Ovary (tissue), 9 donors: Measurements from ENCODE around the gene MARCHF3. TPM values are rescaled to one million over a fixed set of nuclear protein-coding genes. Genes with fewer than 3 reads are reported as not detected.

ENCODE experiments used
- DNase-seq, 5 donors: peaks; one replicate each; pipeline ENCODE4 v3.0.0-alpha.2; 2019 to 2020
- H3K27ac ChIP-seq, 2 donors: fragments of 200-600 bp; one replicate each; pipeline versions ENCODE4 v1.5.1 to v1.8.0; 2019 to 2022
- H3K27me3 ChIP-seq: fragments of 200-600 bp; one replicate; pipeline ENCODE4 v1.8.0; 2022
- H3K36me3 ChIP-seq: fragments of 200-600 bp; sonication (generic); one replicate; pipeline ENCODE4 v1.5.1; 2019
- H3K4me1 ChIP-seq: one replicate; pipeline ENCODE4 v1.8.1; 2013; ENCODE audit warnings: mild to moderate bottlenecking, moderate library complexity; ENCODE audit not compliant: insufficient read depth
- H3K4me3 ChIP-seq: fragments of 200-600 bp; sonication (generic); one replicate; pipeline ENCODE4 v1.5.1; 2017
- H3K9me3 ChIP-seq, 2 donors: fragments of 200-600 bp in 1 of 2; sonication (generic) in 1 of 2; one replicate each; pipeline versions ENCODE4 v1.5.1 to v1.8.1; 2013 to 2019; ENCODE audit warnings: mild to moderate bottlenecking in 1 of 2, moderate library complexity in 1 of 2
- CTCF ChIP-seq, 3 donors: fragments of 450-650 bp in 2 of 3; fragments of 200-600 bp in 1 of 3; IDR thresholded peaks; one replicate each; pipeline versions ENCODE4 v1.5.1 to v1.8.0; 2016 to 2022; ENCODE audit warnings: antibody characterized with exemption in 3 of 3, mild to moderate bottlenecking in 1 of 3
- EP300 ChIP-seq: sonication (generic); formaldehyde crosslinking; IDR thresholded peaks from one replicate; pipeline ENCODE4 v1.6.1; 2017; ENCODE audit warnings: antibody characterized with exemption
- POLR2A ChIP-seq: fragments of 450-650 bp; IDR thresholded peaks from one replicate; pipeline ENCODE4 v1.6.1; 2017; ENCODE audit warnings: antibody characterized with exemption, mild to moderate bottlenecking, moderate library complexity
- WGBS, 3 donors: extraction: QIAGEN DNeasy Blood & Tissue Kit in 1 of 3; methylation state at CpG; one replicate each; pipeline versions ENCODE4 v1.1.5 to v1.1.7; 2013 to 2017; 5-methylcytosine and 5-hydroxymethylcytosine counted together
- intact Hi-C, 4 donors: fragments of 100-400 bp; cut with DNase I; formaldehyde crosslinking; loops; one replicate each; pipeline versions ENCODE4 v1.11.0 to v1.15.1; 2022 to 2023
- polyA plus RNA-seq, 2 donors: library from polyadenylated mRNA; stranded (reverse); fragments of 200-250 nt in 1 of 2; fragments of 350-450 nt in 1 of 2; fragmentation: Illumina TruSeq in 1 of 2; extraction: RNeasy Lipid Tissue Mini Kit (QIAGEN cat#74804) in 1 of 2; gene quantifications; one replicate each; pipeline ENCODE4 v1.2.3, GENCODE V29; 2013 to 2014
- total RNA-seq, 7 donors: library from RNA; depleted of rRNA in 2 of 7; stranded (reverse); fragments of >200 nt in 2 of 7; fragmentation: NEBNext Ultra II Directional in 3 of 7; extraction: Animal tissue kit (Norgen Biotek cat#: 25700) in 3 of 7; gene quantifications; one replicate each; pipeline versions ENCODE4 v1.1.0 to v1.2.4, GENCODE V29; 2016 to 2023
- donor health status: DM: no; HTN: no; CAD: no; lungs with moderate emphysema.
- donor health status: DM: no; HTN: no; CAD: no.
- donor health status: Bipolar disorder and iron deficiency.
- donor health status: DM: yes; HTN: yes; CAD: no.
- donor health status: DM: no; HTN: no; CAD: no.
- donor health status: DM: yes; HTN: yes; CAD: no.

The MARCHF3 gene
- total and polyA plus RNA-seq, 9 donors = 2.1 to 13.8 (median 4.5) TPM

GRCh38 chr5:127028822-127029457 lies 1.4 kb downstream of the MARCHF3 start:
- no peaks in the 10 kb centered on the region for H3K27me3 ChIP-seq
- WGBS, 3 donors = 18 to 43% (median 23%) methylated on average over 12 of the region's 12 CpGs
- H3K27ac ChIP-seq = no peak overlapping the region
- H3K36me3 ChIP-seq = no peaks in the 10 kb centered on the region
- peaks cover 9% of the 10 kb centered on the region for H3K4me1 ChIP-seq
- peak; percentile 14 to 47 (median 19) for DNase-seq
- TF ChIP-seq EP300 = no peak
- no peak for TF ChIP-seq CTCF (IDR thresholded peaks at IDR 0.05)
- no peak for TF ChIP-seq POLR2A
- H3K4me3 ChIP-seq = peak overlapping the region; percentile 90
- intact Hi-C loops = loop anchor here in 1 of 4 donors (5.0 kb wide), 1 partner anchor 177 kb away; no protein-coding TSS in a partner anchor
- H3K9me3 ChIP-seq = no peaks in the 10 kb centered on the region

GRCh38 chr5:127027539-127027938 lies 2.8 kb downstream of the MARCHF3 start:
- intact Hi-C loops = loop anchor here in 1 of 4 donors (5.0 kb wide), 1 partner anchor 175 kb away; no protein-coding TSS in a partner anchor
- Histone ChIP-seq H3K4me3 (no peak overlapping the region), H3K27me3 (no peaks in the 10 kb centered on the region), H3K4me1 (peaks cover 9% of the 10 kb centered on the region), H3K36me3 (no peaks in the 10 kb centered on the region), H3K27ac (no peak overlapping the region), H3K9me3 (no peaks in the 10 kb centered on the region)
- WGBS, 3 donors = 80 to 98% (median 88%) methylated on average over 1 of the region's 1 CpG
- no peak for DNase-seq
- TF ChIP-seq EP300 (no peak), POLR2A (no peak), CTCF (IDR thresholded peaks at IDR 0.05) (no peak)

GRCh38 chr5:127026166-127026565 lies 4.2 kb downstream of the MARCHF3 start:
- H3K27me3 ChIP-seq = no peaks in the 10 kb centered on the region
- intact Hi-C loops = loop anchor here in 1 of 4 donors (5.0 kb wide), 1 partner anchor 174 kb away; no protein-coding TSS in a partner anchor
- H3K27ac ChIP-seq = no peak overlapping the region
- DNase-seq = no peak
- peaks cover 6% of the 10 kb centered on the region for H3K4me1 ChIP-seq
- 68 to 86% (median 83%) methylated on average over 2 of the region's 2 CpGs for WGBS, 3 donors
- H3K4me3 ChIP-seq = no peak overlapping the region
- no peaks in the 10 kb centered on the region for H3K36me3 ChIP-seq
- no peaks in the 10 kb centered on the region for H3K9me3 ChIP-seq
- TF ChIP-seq POLR2A (no peak), EP300 (no peak), CTCF (IDR thresholded peaks at IDR 0.05) (no peak)

- no peak overlapping the region for H3K4me3 ChIP-seq
- TF ChIP-seq EP300 = no peak
- no peak for TF ChIP-seq POLR2A
- TF ChIP-seq CTCF (IDR thresholded peaks at IDR 0.05) = no peak
- WGBS, 3 donors = 79 to 85% (median 80%) methylated on average over 1 of the region's 1 CpG
- no peak overlapping the region for H3K27ac ChIP-seq
- no peaks in the 10 kb centered on the region for H3K9me3 ChIP-seq
- DNase-seq = no peak
- intact Hi-C loops = loop anchor here in 1 of 4 donors (5.0 kb wide), 1 partner anchor 173 kb away; no protein-coding TSS in a partner anchor
- no peaks in the 10 kb centered on the region for H3K36me3 ChIP-seq
- H3K27me3 ChIP-seq = no peaks in the 10 kb centered on the region
- H3K4me1 ChIP-seq = peaks cover 6% of the 10 kb centered on the region
Observed at GRCh38 chr5:127025467-127025866, 4.9 kb downstream of the MARCHF3 start.
